CD4-positive, alpha-beta T cell treated with Interleukin-2 at 100 ng/mL for 4 hours (primary cell): ENCODE measurements around the gene FRS3.

Experiments
- DNase-seq: peaks from one replicate; pipeline ENCODE4 v3.0.0-alpha.2; 2020; ENCODE audit warnings: low spot score

FRS3 gene

GRCh38 chr6:41728073-41728936, 51.4 kb downstream of the FRS3 start:
- no peak for DNase-seq

DNA sequence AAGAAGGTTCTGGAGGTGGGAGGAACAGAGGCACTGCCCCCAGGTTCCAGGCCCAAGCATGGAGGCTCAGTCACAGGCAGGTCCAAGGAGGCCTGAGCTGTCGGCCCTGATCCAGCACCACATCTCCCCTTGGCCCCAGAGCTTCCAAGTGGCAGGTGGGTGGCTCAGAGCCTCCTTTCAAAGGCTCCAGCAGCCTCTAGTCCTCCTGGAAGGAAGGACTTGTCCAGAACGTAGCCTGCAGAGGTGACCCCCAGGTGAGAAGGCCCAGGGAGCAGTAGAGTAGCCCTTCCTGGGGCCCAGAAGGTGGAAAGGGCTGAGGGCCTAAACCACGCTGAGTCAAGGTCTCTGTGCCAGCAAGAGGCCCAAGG, 52.0 kb downstream of the FRS3 start:
- no peak for DNase-seq

GRCh38 chr6:41726876-41727275, 52.8 kb downstream of the FRS3 start:
- DNase-seq = no peak

DNA sequence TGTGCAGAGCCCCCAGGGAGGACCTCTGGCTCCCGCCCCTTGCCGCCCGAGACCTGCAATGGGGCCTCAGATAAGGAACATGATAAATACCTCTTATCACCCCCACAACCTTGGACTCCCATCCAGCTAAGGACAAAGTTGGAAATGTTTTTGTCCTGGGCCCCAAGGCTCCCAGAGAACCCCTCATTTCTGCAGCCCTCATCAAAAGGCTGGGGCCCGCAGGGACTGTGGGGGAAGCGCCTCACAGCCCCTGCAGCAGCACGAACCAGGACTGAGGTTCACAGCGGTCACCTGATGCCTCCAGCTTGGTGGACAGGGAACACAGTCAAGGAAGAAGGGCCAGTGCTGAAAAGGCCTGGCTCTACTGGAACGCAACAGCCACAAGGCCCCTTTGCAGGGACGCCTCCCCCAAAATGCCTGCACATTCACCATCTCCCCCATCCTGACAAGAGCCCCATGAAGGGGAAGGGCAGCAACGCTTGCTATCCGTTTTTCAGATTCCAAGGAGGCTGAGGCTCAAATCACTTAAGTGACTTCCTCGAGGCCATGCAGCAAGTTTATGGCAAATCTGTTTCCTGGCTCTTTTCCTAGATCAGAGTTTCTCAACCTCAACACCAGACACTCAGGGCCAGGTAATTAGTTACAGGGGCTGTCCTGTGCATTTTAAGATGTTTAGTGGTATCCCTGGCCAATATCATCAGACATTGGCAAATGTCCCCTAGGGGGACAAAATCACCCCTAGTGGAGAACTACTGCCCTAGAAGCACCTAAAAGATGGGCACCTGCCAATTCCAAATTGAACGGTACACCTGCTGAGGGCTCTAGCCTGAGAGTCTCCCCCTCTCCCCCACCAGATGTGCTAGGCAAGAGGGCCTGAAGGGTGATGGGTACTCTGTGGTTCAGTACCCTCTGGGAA, 54.9 kb downstream of the FRS3 start:
- no peak for DNase-seq

GRCh38 chr6:41724228-41724580, 55.5 kb downstream of the FRS3 start:
- no peak for DNase-seq

DNA sequence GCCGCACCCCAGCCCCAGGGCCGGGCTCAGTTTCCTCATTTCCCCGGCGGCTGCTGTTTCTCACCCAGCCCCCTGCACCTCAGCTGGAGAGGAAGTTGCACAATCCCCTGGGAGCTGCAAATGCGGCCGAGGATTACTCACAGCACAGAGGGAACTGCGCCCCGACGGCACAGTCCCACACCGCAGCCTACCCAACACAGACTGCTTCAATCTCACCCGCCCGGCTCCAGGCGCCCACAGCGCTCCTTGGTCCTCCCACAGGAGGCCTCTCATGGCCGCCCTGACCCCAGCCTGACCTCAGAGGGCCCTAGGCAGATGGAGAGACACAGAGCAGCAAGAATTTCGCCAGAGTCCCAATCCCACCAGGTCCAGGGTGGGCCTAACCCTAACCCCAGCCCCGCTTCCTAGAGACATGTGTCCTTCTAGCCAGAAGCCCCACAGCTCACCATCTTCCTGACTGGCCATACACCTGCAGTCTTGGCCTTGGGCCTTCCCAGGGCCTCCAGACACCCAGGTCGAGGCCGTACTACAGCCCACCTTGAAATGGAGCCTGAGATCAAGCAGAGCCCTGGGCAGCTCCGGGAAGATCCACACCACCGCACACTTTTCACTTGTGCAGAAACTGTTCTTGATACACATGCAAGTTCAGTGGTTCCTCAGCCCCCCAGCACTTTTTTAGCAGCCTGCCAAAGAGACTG, 56.0 kb downstream of the FRS3 start:
- DNase-seq = peak; percentile 10

- DNase-seq = no peak
These were observed 56.7 kb downstream of the FRS3 start for GRCh38 chr6:41722969-41723529.

DNA sequence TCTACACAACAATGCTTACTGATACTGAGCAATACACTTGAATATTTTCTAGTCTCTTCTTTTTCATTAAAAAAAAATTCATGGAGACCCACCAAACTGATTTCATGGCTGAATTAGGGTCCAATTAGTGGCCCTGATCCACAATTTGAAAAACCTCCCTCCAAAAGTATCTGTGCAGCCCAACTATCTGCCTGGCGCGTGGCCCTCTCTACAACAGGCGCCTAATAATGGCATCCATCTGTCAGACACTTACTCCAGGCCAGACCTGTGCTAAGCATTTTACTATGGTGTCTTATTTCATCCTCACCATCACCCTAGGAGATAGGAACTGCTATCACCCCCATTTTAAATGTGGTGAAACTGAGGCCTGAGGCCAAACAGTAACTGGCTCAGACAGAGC, 58.3 kb downstream of the FRS3 start:
- DNase-seq = no peak

- DNase-seq = no peak
These were observed 58.9 kb downstream of the FRS3 start for GRCh38 chr6:41720783-41721182.

DNA sequence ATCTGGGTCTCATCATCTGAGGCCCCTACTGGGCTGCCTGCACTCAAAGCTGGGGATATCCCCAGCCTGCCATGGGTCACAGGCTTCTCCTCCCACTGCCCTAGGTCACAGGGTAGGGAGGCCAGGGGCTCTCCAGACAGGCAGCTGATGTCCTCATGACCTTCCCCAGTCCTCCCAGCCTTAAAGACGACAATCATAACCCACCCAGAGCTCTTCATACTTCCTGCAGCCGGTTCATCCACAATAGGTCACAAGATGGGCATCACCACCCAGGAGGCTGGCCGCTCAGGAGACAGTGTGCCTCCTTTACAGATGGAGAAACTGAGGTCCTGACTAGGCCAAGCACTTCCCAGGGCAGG, 59.5 kb downstream of the FRS3 start:
- DNase-seq = no peak
